CD4-positive, alpha-beta T cell treated with Interferon gamma for 1 hour (primary cell): ENCODE data around the gene KDM1A.
"Not testable (repeated sequence)": the region's sequence is repeated elsewhere in the genome, so short reads cannot be mapped to it uniquely, and the experiment has no call there.

Source experiments
- DNase-seq: peaks from one replicate; pipeline ENCODE4 v3.0.0-alpha.2; 2020

KDM1A gene

GRCh38 chr1:23019094-23019862, at the start of gene KDM1A:
Gene KDM1A, plus strand, starts transcription at chr1:23019468. Its CDS starts 129 bp downstream, at chr1:23019597.
- DNase-seq, result peak; percentile 95

- no peak for DNase-seq
Measured at GRCh38 chr1:22970096-22970495, 49.2 kb upstream of the KDM1A start.

- DNase-seq, result no peak
Measured at GRCh38 chr1:22971161-22971560, 48.1 kb upstream of the KDM1A start.

GRCh38 chr1:22971611-22972405, 47.5 kb upstream of the KDM1A start:
- no peak for DNase-seq

- no peak for DNase-seq
Measured at GRCh38 chr1:22972760-22973159, 46.5 kb upstream of the KDM1A start, which contains the start of gene LACTBL1. Gene LACTBL1, minus strand, starts transcription at chr1:22972866. Its CDS starts 550 bp downstream, at chr1:22972316.

GRCh38 chr1:22975694-22976093, 43.6 kb upstream of the KDM1A start:
- no peak for DNase-seq

GRCh38 chr1:22976127-22976460, 43.2 kb upstream of the KDM1A start:
- no peak for DNase-seq

GRCh38 chr1:22976461-22977243, 42.6 kb upstream of the KDM1A start:
- DNase-seq, result peak; percentile 50

GRCh38 chr1:22978299-22978698, 41.0 kb upstream of the KDM1A start:
- no peak for DNase-seq

- DNase-seq, result not testable (repeated sequence)
Measured at GRCh38 chr1:22980471-22980790, 38.8 kb upstream of the KDM1A start.

- DNase-seq, result no peak
Measured at GRCh38 chr1:22983944-22984343, 35.3 kb upstream of the KDM1A start.

GRCh38 chr1:22992384-22992783, 26.9 kb upstream of the KDM1A start:
- DNase-seq, result not testable (repeated sequence)

GRCh38 chr1:22993220-22993795, 26.0 kb upstream of the KDM1A start:
- DNase-seq, result not testable (repeated sequence)

- no peak for DNase-seq
Measured at GRCh38 chr1:22995774-22996173, 23.5 kb upstream of the KDM1A start.

GRCh38 chr1:22997528-22997927, 21.7 kb upstream of the KDM1A start:
- DNase-seq, result not testable (repeated sequence)

GRCh38 chr1:23000133-23000532, 19.1 kb upstream of the KDM1A start:
- DNase-seq, result not testable (repeated sequence)

GRCh38 chr1:23002218-23002617, 17.1 kb upstream of the KDM1A start:
- DNase-seq, result not testable (repeated sequence)

GRCh38 chr1:23004112-23004511, 15.2 kb upstream of the KDM1A start:
- DNase-seq, result no peak

- DNase-seq, result not testable (repeated sequence)
Measured at GRCh38 chr1:23004769-23005168, 14.5 kb upstream of the KDM1A start.

- no peak for DNase-seq
Measured at GRCh38 chr1:23007106-23007505, 12.2 kb upstream of the KDM1A start.

- no peak for DNase-seq
Measured at GRCh38 chr1:23008901-23009300, 10.4 kb upstream of the KDM1A start.

- DNase-seq, result not testable (repeated sequence)
Measured at GRCh38 chr1:23010025-23010424, 9.2 kb upstream of the KDM1A start.

- no peak for DNase-seq
Measured at GRCh38 chr1:23013657-23014056, 5.6 kb upstream of the KDM1A start.
